ENCODE data around the gene ZC3H7A. TPM values are rescaled to one million over a fixed set of nuclear protein-coding genes. Genes with fewer than 3 reads are reported as not detected.
"Not testable (repeated sequence)": the region's sequence is repeated elsewhere in the genome, so short reads cannot be mapped to it uniquely, and the experiment has no call there.

The ZC3H7A gene
- total RNA-seq, 1 experiment from 2014 or later: 43.1 TPM

- Histone ChIP-seq H2BK20ac (ENCODE audit: low read depth, low read length, poor library complexity, severe bottlenecking) (no peak overlapping the region), H4K8ac (replicated peaks; ENCODE audit: insufficient read length, low read depth, low read length) (no peak overlapping the region), H3K4me2 (ENCODE audit: insufficient read depth, insufficient read length, low read length) (no peak overlapping the region), H3K23me2 (ENCODE audit: insufficient read length, low read depth, low read length, poor library complexity, severe bottlenecking) (no peaks in the 10 kb centered on the region), H2BK5ac (ENCODE audit: insufficient read length, low read length) (no peak overlapping the region), H4K91ac (ENCODE audit: insufficient read length, low read depth, low read length) (no peak overlapping the region), H4K5ac (ENCODE audit: insufficient read length, low read depth, low read length) (no peak overlapping the region), H3K4ac (ENCODE audit: low read depth, low read length) (no peak overlapping the region), H3K27me3 (ENCODE audit: insufficient read depth, low read length) (no peaks in the 10 kb centered on the region), H4K20me1 (ENCODE audit: control insufficient read depth, insufficient read depth, insufficient read length) (no peaks in the 10 kb centered on the region), H2AK5ac (ENCODE audit: insufficient read length, low read length) (no peak overlapping the region), H3K27ac (ENCODE audit: insufficient read length, low read depth, low read length) (no peak overlapping the region), H3T11ph (ENCODE audit: low read length) (no peak overlapping the region), H2AFZ (ENCODE audit: low read length) (no peak overlapping the region), H3K56ac (ENCODE audit: insufficient read length, low read depth, low read length) (no peak overlapping the region), H2BK12ac (ENCODE audit: insufficient read length, low read depth, low read length) (no peak overlapping the region), H3K14ac (ENCODE audit: insufficient read depth, low read length) (no peak overlapping the region), H3K9me3 (ENCODE audit: control insufficient read depth, low read depth, low read length) (no peaks in the 10 kb centered on the region), H3K79me2 (ENCODE audit: insufficient read depth, low read length) (no peaks in the 10 kb centered on the region), H2BK120ac (ENCODE audit: low read depth, low read length, poor library complexity, severe bottlenecking) (no peak overlapping the region), H2BK15ac (ENCODE audit: low read depth, low read length) (no peak overlapping the region), H3K23ac (ENCODE audit: insufficient read length, low read depth, low read length) (no peak overlapping the region), H3K9ac (ENCODE audit: extremely low read depth, insufficient read length, low read length) (no peak overlapping the region), H3K18ac (ENCODE audit: insufficient read length, low read depth, low read length) (no peak overlapping the region), H3K79me1 (ENCODE audit: insufficient read depth, low read depth, low read length, poor library complexity, severe bottlenecking) (no peaks in the 10 kb centered on the region), H3K4me1 (ENCODE audit: insufficient read depth, low read length) (no peaks in the 10 kb centered on the region)
- no peak for DNase-seq
- no peaks in the 10 kb centered on the region; a peak in 1 of 5 replicates for H3K9me3 Mint-ChIP-seq
- no peaks in the 10 kb centered on the region for H3K36me3 Mint-ChIP-seq (ENCODE audit: insufficient read depth in 1 of 3, low read depth in 3 of 3)
- H3K4me1 Mint-ChIP-seq: peaks cover 4 to 5% of the 10 kb centered on the region in 2 experiments
- H3K4me3 Mint-ChIP-seq: no peak overlapping the region
- no peak for TF ChIP-seq CTCF (conservative IDR thresholded peaks at IDR 0.05)
- no CpG with 5 or more reads among the region's 5 CpGs for WGBS (ENCODE audit: extremely low coverage, insufficient read length, low lambda C conversion rate)
- H3K27ac Mint-ChIP-seq: no peak overlapping the region
- H3K27me3 Mint-ChIP-seq (ENCODE audit: low read depth): no peaks in the 10 kb centered on the region
Observed at GRCh38 chr16:11824362-11824761, 27.3 kb upstream of the ZC3H7A start.

GRCh38 chr16:11823645-11824044 is 26.6 kb upstream of the ZC3H7A start:
- H3K36me3 Mint-ChIP-seq (ENCODE audit: insufficient read depth in 1 of 3, low read depth in 3 of 3); H3K27me3 ChIP-seq (ENCODE audit: insufficient read depth, low read length); H3K14ac ChIP-seq (ENCODE audit: insufficient read depth, low read length); H3K4me3 Mint-ChIP-seq; H2AK5ac ChIP-seq (ENCODE audit: insufficient read length, low read length); H3K4me2 ChIP-seq (ENCODE audit: insufficient read depth, insufficient read length, low read length); H3K23me2 ChIP-seq (ENCODE audit: insufficient read length, low read depth, low read length, poor library complexity, severe bottlenecking); H4K91ac ChIP-seq (ENCODE audit: insufficient read length, low read depth, low read length); H3K18ac ChIP-seq (ENCODE audit: insufficient read length, low read depth, low read length); H3K4me1 Mint-ChIP-seq; H4K5ac ChIP-seq (ENCODE audit: insufficient read length, low read depth, low read length); H3K27ac Mint-ChIP-seq; H2BK120ac ChIP-seq (ENCODE audit: low read depth, low read length, poor library complexity, severe bottlenecking); H3K23ac ChIP-seq (ENCODE audit: insufficient read length, low read depth, low read length); H2BK15ac ChIP-seq (ENCODE audit: low read depth, low read length); H3K79me2 ChIP-seq (ENCODE audit: insufficient read depth, low read length); H3K4me1 ChIP-seq (ENCODE audit: insufficient read depth, low read length); H3K27me3 Mint-ChIP-seq (ENCODE audit: low read depth); H3T11ph ChIP-seq (ENCODE audit: low read length); H3K56ac ChIP-seq (ENCODE audit: insufficient read length, low read depth, low read length); H2AFZ ChIP-seq (ENCODE audit: low read length); H4K8ac ChIP-seq (replicated peaks; ENCODE audit: insufficient read length, low read depth, low read length); H3K4ac ChIP-seq (ENCODE audit: low read depth, low read length); H2BK5ac ChIP-seq (ENCODE audit: insufficient read length, low read length); H3K79me1 ChIP-seq (ENCODE audit: insufficient read depth, low read depth, low read length, poor library complexity, severe bottlenecking); H3K27ac ChIP-seq (ENCODE audit: insufficient read length, low read depth, low read length); H3K9ac ChIP-seq (ENCODE audit: extremely low read depth, insufficient read length, low read length); H4K20me1 ChIP-seq (ENCODE audit: control insufficient read depth, insufficient read depth, insufficient read length); H3K9me3 Mint-ChIP-seq; DNase-seq; H2BK20ac ChIP-seq (ENCODE audit: low read depth, low read length, poor library complexity, severe bottlenecking); H3K9me3 ChIP-seq (ENCODE audit: control insufficient read depth, low read depth, low read length); H2BK12ac ChIP-seq (ENCODE audit: insufficient read length, low read depth, low read length): not testable (repeated sequence)
- no CpG with 5 or more reads among the region's 5 CpGs for WGBS (ENCODE audit: extremely low coverage, insufficient read length, low lambda C conversion rate)
